Measurements from ENCODE around the gene TSNAXIP1.

DNA sequence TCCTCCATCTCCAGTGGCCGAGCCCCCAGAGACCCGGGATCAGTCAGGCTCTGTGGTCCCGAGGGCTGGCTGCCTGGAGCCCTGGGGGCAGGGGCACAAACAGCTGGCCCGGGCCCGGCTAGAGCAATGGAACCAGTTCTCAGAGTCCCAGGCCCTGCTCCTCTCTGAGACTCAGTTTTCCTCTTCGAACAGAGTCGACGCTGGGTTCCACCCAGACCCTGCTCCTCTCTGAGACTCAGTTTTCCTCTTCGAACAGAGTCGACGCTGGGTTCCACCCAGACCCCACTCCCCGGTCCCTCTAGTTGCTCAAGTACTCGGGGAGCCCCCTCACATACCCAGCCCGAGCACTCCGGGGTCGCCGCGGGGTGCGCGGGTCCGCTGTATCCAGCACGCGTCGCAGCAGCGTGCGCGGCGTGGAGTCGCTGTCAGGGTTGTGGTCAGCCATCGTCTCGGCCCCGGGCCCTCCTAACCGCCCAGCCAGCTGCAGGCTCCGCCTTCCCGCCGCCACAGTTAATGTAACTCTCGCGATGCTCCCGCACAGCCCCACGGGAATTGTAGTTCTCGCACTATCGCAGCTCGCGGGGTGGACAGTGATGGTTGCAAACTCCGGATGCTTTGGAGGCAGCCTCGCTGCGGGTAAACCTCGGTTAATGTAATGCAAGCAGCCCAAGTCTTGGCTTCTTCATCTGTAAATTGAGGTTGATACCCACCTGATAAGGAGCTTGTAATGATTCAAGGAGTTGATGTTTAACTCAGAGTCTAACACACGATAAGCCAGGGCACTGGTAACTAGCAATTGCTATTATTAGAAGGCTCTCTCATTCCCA lies 26.9 kb downstream of the TSNAXIP1 start:
- TF ChIP-seq, protein P1, sequence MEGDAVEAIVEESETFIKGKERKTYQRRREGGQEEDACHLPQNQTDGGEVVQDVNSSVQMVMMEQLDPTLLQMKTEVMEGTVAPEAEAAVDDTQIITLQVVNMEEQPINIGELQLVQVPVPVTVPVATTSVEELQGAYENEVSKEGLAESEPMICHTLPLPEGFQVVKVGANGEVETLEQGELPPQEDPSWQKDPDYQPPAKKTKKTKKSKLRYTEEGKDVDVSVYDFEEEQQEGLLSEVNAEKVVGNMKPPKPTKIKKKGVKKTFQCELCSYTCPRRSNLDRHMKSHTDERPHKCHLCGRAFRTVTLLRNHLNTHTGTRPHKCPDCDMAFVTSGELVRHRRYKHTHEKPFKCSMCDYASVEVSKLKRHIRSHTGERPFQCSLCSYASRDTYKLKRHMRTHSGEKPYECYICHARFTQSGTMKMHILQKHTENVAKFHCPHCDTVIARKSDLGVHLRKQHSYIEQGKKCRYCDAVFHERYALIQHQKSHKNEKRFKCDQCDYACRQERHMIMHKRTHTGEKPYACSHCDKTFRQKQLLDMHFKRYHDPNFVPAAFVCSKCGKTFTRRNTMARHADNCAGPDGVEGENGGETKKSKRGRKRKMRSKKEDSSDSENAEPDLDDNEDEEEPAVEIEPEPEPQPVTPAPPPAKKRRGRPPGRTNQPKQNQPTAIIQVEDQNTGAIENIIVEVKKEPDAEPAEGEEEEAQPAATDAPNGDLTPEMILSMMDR (IDR thresholded peaks at IDR 0.05): no peak
- no peak for TF ChIP-seq ZFX (IDR thresholded peaks at IDR 0.05; ENCODE audit: borderline replicate concordance)

Measured in 22Rv1 (cell line).